Testis (tissue), 2 donors: Measurements from ENCODE around the gene MGST3.

Experiments
- POLR2A ChIP-seq: fragments of 450-650 bp; IDR thresholded peaks from one replicate; pipeline ENCODE4 v1.6.1; 2017; ENCODE audit warnings: antibody characterized with exemption, mild to moderate bottlenecking, moderate library complexity
- TF ChIP-seq, protein P1 (sequence below), 3 experiments: fragments of 450-650 bp in 2 of 3; fragments of 200-600 bp in 1 of 3; sonication (generic) in 1 of 3; IDR thresholded peaks; one replicate each; pipeline ENCODE4 v1.5.1; 2016 to 2019; ENCODE audit warnings: antibody characterized with exemption in 3 of 3, mild to moderate bottlenecking in 2 of 3, moderate library complexity in 1 of 3

DNA sequence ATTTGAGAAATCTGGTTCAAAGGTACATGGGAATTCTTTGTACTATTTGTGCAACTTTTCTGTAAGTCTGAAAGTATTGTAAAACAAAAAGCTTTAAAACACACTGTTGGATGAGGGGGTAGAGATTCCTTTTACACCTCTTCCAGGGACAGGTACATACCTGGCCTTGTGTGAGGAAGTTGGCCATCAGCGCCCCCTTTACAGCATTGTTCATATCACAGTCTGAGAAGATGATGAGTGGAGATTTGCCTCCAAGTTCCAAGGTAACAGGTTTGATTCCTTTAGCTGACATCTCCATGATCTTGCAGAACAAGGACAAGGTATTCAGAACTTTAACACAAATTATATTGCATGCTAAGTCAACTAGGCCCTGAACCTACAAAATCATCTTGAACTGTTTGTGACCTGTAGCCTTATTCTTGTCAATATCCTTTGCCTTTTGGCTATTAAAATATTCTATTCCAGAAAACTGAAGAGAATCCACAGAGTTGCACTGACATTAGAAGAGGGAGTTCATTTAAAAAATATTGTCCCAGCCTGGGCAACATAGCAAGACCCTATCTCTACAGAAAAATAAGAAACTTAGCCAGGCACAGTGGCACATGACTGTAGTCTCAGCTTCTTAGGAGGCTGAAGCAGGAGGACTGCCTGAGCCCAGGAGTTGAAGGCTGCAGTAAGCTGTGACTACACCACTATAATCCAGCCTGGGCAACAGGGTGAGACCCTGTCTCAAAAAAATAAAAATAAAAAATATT lies 48.4 kb downstream of the MGST3 start:
- TF ChIP-seq, protein P1, sequence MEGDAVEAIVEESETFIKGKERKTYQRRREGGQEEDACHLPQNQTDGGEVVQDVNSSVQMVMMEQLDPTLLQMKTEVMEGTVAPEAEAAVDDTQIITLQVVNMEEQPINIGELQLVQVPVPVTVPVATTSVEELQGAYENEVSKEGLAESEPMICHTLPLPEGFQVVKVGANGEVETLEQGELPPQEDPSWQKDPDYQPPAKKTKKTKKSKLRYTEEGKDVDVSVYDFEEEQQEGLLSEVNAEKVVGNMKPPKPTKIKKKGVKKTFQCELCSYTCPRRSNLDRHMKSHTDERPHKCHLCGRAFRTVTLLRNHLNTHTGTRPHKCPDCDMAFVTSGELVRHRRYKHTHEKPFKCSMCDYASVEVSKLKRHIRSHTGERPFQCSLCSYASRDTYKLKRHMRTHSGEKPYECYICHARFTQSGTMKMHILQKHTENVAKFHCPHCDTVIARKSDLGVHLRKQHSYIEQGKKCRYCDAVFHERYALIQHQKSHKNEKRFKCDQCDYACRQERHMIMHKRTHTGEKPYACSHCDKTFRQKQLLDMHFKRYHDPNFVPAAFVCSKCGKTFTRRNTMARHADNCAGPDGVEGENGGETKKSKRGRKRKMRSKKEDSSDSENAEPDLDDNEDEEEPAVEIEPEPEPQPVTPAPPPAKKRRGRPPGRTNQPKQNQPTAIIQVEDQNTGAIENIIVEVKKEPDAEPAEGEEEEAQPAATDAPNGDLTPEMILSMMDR (IDR thresholded peaks at IDR 0.05): no peak
- TF ChIP-seq POLR2A: no peak
